Cardiac septum (tissue), 1 donor: ENCODE results near the gene GTPBP8. TPM values are rescaled to one million over a fixed set of nuclear protein-coding genes. Genes with fewer than 3 reads are reported as not detected.

Source experiments
- DNase-seq: peaks from one replicate; pipeline ENCODE4 v3.0.0-alpha.2; 2020; ENCODE audit warnings: low spot score
- intact Hi-C: fragments of 100-400 bp; cut with DNase I; formaldehyde crosslinking; loops from one replicate; pipeline ENCODE4 v1.14.0; 2022
- total RNA-seq: library from RNA; stranded (reverse); fragmentation: NEBNext Ultra II Directional; extraction: Animal tissue kit (Norgen Biotek cat#: 25700); gene quantifications from one replicate; pipeline ENCODE4 v1.2.1, GENCODE V29; 2021
- donor health status: DM: no; HTN: no; CAD: no.

Gene GTPBP8
- total RNA-seq, 1 donor from 2014 or later = 18.3 TPM

GRCh38 chr3:112984485-112984884, 6.3 kb upstream of the GTPBP8 start:
- intact Hi-C loops = no loop called here
- DNase-seq = no peak

GRCh38 chr3:112987710-112988334, 3.0 kb upstream of the GTPBP8 start:
- intact Hi-C loops = no loop called here
- DNase-seq = no peak

- intact Hi-C loops = no loop called here
- DNase-seq = no peak
Observed at GRCh38 chr3:112995800-112996199, 5.0 kb downstream of the GTPBP8 start.

- intact Hi-C loops = no loop called here
- DNase-seq = no peak
Observed at GRCh38 chr3:113000691-113001090, 9.9 kb downstream of the GTPBP8 start.

- DNase-seq = no peak
- intact Hi-C loops = no loop called here
Observed at GRCh38 chr3:113002037-113002436, 11.3 kb downstream of the GTPBP8 start.

- intact Hi-C loops = no loop called here
- no peak for DNase-seq
Observed at GRCh38 chr3:113002679-113003078, 11.9 kb downstream of the GTPBP8 start.

- no peak for DNase-seq
- intact Hi-C loops = no loop called here
Observed at GRCh38 chr3:113005611-113006010, 14.8 kb downstream of the GTPBP8 start.

GRCh38 chr3:113006359-113007056, 15.7 kb downstream of the GTPBP8 start:
- no peak for DNase-seq
- intact Hi-C loops = no loop called here

- intact Hi-C loops = no loop called here
- no peak for DNase-seq
Observed at GRCh38 chr3:113008117-113008516, 17.3 kb downstream of the GTPBP8 start.

- no peak for DNase-seq
- intact Hi-C loops = no loop called here
Observed at GRCh38 chr3:113013593-113013992, 22.8 kb downstream of the GTPBP8 start.

- intact Hi-C loops = loop anchor here (2.0 kb wide), 1 partner anchor 28 kb away; the partner anchor contains the start of gene GTPBP8
Observed at GRCh38 chr3:113018536-113019181, 27.9 kb downstream of the GTPBP8 start.

GRCh38 chr3:113019182-113020137, 28.7 kb downstream of the GTPBP8 start:
- DNase-seq = peak; percentile 93
- intact Hi-C loops = loop anchor here (2.0 kb wide), 1 partner anchor 29 kb away; the partner anchor contains the start of gene GTPBP8

More at GRCh38 chr3:113018536-113019181, 27.9 kb downstream of the GTPBP8 start:
- no peak for DNase-seq

- no peak for DNase-seq
- intact Hi-C loops = no loop called here
Observed at GRCh38 chr3:113021471-113021870, 30.7 kb downstream of the GTPBP8 start.

- intact Hi-C loops = no loop called here
- no peak for DNase-seq
Observed at GRCh38 chr3:113034011-113034410, 43.2 kb downstream of the GTPBP8 start.

- DNase-seq = no peak
- intact Hi-C loops = no loop called here
Observed at GRCh38 chr3:113035387-113035982, 44.7 kb downstream of the GTPBP8 start.

GRCh38 chr3:113038328-113038727, 47.5 kb downstream of the GTPBP8 start:
- intact Hi-C loops = no loop called here
- DNase-seq = no peak

GRCh38 chr3:113039546-113039945, 48.8 kb downstream of the GTPBP8 start:
- no peak for DNase-seq
- intact Hi-C loops = no loop called here

GRCh38 chr3:113040231-113040630, 49.4 kb downstream of the GTPBP8 start:
- intact Hi-C loops = no loop called here
- DNase-seq = no peak

- intact Hi-C loops = no loop called here
- DNase-seq = no peak
Observed at GRCh38 chr3:113043686-113044085, 52.9 kb downstream of the GTPBP8 start.
